A172 (cell line): ENCODE measurements around the gene ACAP1. TPM values are rescaled to one million over a fixed set of nuclear protein-coding genes. Genes with fewer than 3 reads are reported as not detected.

Experiments used
- DNase-seq: peaks from one replicate; pipeline ENCODE4 v3.0.0-alpha.2; 2015; ENCODE audit warnings: low spot score
- total RNA-seq: library from RNA; depleted of rRNA; stranded (reverse); fragments of >200 nt; shearing (Covaris generic); gene quantifications from 2 replicates; pipeline ENCODE4 v1.2.3, GENCODE V29; 2014; rRNA removed

ACAP1 gene
- total RNA-seq, 1 experiment from 2014 or later, result 0.90 TPM

- no peak for DNase-seq
These were observed 48.3 kb downstream of the ACAP1 start for GRCh38 chr17:7384489-7385081.

DNA sequence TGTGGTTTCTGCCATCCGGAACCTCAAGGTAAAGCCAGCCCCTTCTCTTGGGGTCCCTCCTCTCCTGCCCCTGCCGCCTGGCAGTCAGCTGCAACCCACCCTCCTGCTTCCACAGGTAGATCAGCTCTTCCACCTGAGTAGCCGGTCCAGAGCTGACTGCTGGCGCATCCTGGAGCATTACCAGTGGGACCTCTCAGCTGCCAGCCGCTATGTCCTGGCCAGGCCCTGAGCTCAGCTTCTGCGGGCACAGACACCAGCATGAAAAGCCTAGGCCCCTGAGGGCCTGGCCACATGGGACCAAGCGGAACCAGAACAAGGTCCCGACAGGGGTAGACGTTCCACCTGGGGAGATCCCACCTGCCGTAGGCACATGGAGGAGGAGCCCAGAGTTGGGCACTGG lies 52.5 kb downstream of the ACAP1 start:
- no peak for DNase-seq

DNA sequence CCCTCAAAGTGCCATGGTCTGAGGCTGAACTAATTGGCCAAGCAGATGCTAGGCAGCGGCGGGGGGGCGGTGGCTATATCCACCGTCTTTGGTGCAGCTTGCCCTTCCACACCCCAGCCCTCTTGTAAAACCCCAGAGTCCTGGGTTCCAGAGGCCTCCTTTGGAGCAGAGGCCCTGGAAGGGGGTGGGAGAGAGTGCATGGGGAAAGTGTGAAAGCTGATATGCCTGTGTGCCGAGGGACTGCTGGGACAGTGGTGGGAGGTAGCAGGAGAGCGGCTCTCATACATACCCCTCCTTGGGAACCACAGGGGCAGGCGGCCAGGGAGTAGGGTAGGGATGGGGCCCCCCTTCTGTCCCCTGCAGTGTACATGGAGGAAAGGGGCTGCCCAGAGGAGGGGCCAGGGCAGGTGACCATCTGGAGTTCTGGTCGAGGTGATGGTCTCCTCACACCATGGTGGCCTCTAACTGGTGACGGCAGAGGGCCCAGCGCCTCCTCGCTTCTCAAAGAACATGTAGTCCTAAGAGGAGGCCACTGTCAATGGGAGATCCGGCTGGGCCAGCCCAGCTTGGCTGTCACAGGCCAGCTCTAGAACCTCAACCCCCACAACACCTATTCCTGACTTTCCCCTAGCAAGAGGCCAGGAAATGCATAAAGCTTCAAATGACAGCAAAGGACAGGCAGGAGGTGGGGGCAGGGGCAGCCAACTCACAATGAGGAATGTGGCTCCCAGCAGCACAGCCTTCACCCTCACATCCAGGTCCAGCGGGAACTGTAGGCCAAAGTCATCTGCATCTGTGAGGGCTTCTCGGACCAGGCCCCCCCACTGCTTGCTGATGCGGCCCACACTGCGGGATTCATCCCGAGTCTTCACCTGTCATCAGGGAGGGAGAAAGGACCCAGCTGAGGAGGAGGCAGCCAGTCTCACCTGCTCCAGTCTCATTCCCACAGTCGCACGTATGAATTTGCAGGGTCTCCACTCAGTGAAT lies 53.9 kb downstream of the ACAP1 start:
- no peak for DNase-seq

DNA sequence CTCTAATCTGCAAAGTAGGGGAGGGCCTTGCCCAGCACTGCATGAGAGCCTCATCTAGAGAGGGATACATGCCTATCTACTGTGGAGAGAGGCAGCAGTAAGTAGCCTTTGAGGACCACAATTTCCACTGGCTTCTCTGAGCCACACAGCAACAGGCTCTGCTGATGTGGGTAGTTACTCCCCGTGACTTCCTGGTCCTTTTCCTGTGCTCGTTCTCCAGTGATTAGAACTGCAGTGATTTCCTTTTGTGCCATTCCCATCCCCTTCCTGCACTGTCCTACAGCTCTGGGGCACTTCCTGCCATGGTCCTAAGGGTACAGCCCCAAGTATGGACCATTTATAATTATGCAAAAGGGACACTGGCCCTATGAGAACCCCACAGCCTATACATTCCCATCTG lies 55.0 kb downstream of the ACAP1 start:
- no peak for DNase-seq

DNA sequence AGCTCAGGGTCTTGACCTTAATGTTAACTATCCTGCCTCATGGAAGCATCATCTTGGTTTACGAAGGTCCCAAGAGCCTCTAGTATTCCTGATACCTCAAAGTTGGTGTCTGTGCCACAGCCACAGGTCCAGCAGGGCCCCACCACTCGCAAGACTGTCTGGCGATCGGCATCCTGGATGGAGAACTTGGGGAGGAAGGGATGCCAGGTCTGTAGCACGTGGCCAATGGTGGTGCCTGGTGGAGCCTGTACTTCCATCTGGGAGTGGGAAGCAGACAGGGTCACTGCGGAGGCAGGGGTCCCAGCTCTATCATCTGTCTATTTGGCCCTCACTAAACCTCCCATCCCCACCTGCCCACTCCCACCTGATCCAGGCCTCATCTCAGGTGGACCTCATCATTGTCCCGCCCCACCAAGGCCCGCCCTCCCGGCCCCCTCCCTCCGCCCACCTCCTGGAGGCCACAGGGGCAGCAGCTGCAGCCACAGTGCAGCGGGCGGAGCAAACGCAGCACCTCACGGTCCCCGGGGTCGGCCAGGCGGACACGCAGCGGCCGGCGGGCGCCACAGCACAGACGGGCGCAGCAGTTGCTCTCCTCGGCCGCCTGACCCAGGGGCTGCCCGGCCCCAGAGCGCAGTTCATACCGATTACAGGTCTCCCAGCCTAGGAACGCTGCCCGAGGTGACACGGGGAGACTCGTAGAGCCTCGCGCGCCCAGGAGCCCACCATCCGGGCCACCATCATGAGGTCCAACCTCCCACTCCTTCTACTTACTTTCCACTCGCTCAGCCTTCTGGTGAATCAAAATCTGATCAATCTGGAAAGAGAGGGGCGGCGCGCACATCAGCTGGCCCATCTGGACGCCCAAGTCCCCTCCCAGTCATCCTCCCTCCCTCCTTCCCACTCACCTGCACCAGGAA lies 56.6 kb downstream of the ACAP1 start:
- no peak for DNase-seq

DNA sequence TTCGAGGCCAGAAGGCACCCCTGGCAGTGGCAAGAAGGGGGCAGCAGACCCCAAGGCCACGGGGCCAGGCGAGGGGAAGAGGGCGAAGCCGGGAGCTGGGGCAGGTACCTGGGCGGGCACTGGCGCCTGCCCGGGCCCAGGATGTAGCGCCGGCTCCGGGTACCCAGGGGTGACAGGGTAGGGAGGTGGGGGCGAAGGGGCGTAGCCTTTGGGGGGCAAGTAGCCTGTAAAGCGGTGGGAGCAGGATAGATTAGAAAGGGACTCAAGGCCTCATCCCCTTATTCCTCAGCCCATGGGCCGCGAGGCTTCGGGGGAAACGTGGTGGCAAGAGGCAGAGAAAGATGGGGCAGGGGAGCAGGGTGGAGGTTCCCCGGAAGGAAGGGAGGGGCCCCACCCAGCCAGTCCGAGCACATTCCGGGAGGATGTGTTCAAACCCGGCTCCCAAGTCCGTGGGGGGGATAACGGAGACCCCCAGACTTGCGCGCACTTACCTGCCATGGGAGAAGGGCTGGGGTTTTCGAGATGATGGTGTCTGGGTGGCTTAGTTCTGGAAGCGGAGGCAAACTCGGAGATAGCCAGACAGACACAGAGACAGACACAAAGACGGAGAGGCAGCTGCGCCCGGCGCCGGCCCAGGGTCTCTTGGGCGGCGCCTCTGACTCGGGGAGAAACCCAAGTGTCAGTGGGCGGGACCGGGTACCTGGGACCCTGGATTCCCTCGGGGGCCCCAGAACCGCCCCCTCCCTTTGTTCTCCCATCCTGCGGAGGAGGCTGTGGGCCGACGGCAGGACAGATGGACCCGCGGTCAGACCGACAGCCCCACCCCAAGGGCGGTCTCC lies 57.5 kb downstream of the ACAP1 start:
- DNase-seq, result peak; percentile 53

DNA sequence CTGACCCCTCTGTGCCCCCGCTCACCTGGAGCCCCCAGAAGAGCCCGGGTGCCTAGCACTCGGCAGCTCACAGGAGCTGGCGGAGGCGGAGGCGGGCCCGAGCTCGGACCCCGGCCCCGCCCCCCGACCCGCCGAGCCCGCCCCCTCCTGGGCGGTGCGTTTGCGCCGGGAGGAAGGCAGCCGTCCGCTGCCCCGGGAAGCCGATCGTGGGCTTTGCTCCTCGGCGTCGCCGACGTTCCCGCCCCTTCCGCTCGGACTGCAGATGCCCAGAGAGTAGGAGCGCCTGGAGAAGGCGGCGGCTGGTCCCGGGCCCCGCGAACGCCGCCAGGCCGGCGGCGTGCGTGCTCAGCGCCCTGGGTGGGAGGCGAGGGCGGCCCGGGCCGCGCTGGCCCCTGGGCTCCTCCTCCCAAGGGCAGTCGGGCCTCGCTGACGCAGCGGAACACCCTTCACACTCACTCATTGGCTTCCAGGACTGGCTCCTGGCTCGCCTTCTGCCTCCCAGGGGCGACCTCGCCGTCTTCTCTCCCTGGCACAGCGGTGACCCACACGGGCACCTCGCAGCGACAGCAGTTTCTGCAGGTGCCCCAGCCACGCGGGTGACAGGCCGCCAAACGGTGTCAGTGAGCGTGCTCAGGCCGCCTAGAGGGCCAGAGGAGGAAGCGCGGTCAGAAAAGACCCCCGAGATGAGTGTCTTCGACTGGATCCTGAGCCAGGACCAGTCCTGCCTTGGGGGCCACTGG lies 58.3 kb downstream of the ACAP1 start, which contains the start of gene PLSCR3:
Gene PLSCR3, minus strand, starts transcription at position 74 of the 740 bp plus-strand sequence. CDS start 415 bp downstream, outside the sequence.
- DNase-seq, result peak; percentile 74

- no peak for DNase-seq
These were observed 59.8 kb downstream of the ACAP1 start for GRCh38 chr17:7396147-7396546.

DNA sequence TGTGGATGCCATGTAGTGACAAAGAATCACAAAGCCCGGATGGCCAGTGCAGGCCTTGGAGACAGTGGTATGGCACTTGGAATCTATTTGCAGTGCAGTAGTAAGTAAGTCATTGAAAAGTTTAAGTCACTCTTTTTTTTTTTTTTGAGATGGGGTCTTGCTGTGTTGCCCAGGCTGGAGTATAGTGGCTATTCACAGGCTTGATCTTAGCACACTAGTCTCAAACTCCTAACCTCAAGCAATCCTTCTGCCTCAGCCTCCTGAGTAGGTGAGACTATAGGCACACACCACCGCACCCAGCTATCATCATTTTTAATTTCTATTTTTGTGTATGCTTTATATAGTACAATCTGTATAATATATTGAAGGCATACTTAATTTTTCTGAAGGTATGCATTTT lies 62.3 kb downstream of the ACAP1 start:
- no peak for DNase-seq

Other genes with a start within 250 kb of the ACAP1 start
- gene ASGR2, start 221.7 kb upstream of the ACAP1 start, total RNA-seq, result not detected in 2 replicates
- gene ASGR1, start 157.2 kb upstream of the ACAP1 start, total RNA-seq, result 0.86 and 0.98 TPM in 2 replicates
- gene DLG4, start 116.7 kb upstream of the ACAP1 start, total RNA-seq, result 7.2 and 7.3 TPM in 2 replicates
- gene ACADVL, start 116.6 kb upstream of the ACAP1 start, total RNA-seq, result 278 and 349 TPM in 2 replicates
- 65.1 and 82.4 TPM in 2 replicates for gene DVL2, start 102.0 kb upstream of the ACAP1 start, total RNA-seq
- gene PHF23, start 97.1 kb upstream of the ACAP1 start, total RNA-seq, result 59.5 and 75.3 TPM in 2 replicates
- gene GABARAP, start 94.1 kb upstream of the ACAP1 start, total RNA-seq, result 144 and 238 TPM in 2 replicates
- gene CTDNEP1, start 84.8 kb upstream of the ACAP1 start, total RNA-seq, result 34.2 and 36.9 TPM in 2 replicates
- gene ELP5, start 84.3 kb upstream of the ACAP1 start, total RNA-seq, result 102 and 104 TPM in 2 replicates
- 1.2 TPM in 1 of 2 replicates, not detected in the other for gene CLDN7, start 74.1 kb upstream of the ACAP1 start, total RNA-seq
- gene SLC2A4, start 54.8 kb upstream of the ACAP1 start, total RNA-seq, result not detected in 2 replicates
- 0.86 and 1.1 TPM in 2 replicates for gene YBX2, start 41.9 kb upstream of the ACAP1 start, total RNA-seq
- gene EIF5A, start 28.9 kb upstream of the ACAP1 start, total RNA-seq, result 844 and 911 TPM in 2 replicates
- gene GPS2, start 21.2 kb upstream of the ACAP1 start, total RNA-seq, result 100 and 114 TPM in 2 replicates
- 9.8 and 12.2 TPM in 2 replicates for gene NEURL4, start 7.2 kb upstream of the ACAP1 start, total RNA-seq
- gene KCTD11, start 15.6 kb downstream of the ACAP1 start, total RNA-seq, result 13.9 and 19.5 TPM in 2 replicates
- not detected in 2 replicates for gene TMEM95, start 18.6 kb downstream of the ACAP1 start, total RNA-seq
- gene TNK1, start 44.6 kb downstream of the ACAP1 start, total RNA-seq, result 0.07 TPM in 1 of 2 replicates, not detected in the other
- gene PLSCR3, start 58.0 kb downstream of the ACAP1 start, total RNA-seq, result 73.2 and 74.7 TPM in 2 replicates
- gene TMEM256, start 67.6 kb downstream of the ACAP1 start, total RNA-seq, result 71.7 and 80.4 TPM in 2 replicates
- 11.3 and 12.3 TPM in 2 replicates for gene NLGN2, start 71.3 kb downstream of the ACAP1 start, total RNA-seq
- gene SPEM1, start 83.8 kb downstream of the ACAP1 start, total RNA-seq, result not detected in 2 replicates
- gene SPEM2, start 89.1 kb downstream of the ACAP1 start, total RNA-seq, result not detected in 2 replicates
- not detected in 2 replicates for gene SPEM3, start 92.3 kb downstream of the ACAP1 start, total RNA-seq
- gene TMEM102, start 98.9 kb downstream of the ACAP1 start, total RNA-seq, result 2.5 and 7.4 TPM in 2 replicates
- gene FGF11, start 103.0 kb downstream of the ACAP1 start, total RNA-seq, result 0.89 TPM in 1 of 2 replicates, not detected in the other
- 14.1 and 20.2 TPM in 2 replicates for gene CHRNB1, start 108.5 kb downstream of the ACAP1 start, total RNA-seq
- 24.8 and 28.4 TPM in 2 replicates for gene ZBTB4, start 143.1 kb downstream of the ACAP1 start, total RNA-seq
- gene SLC35G6, start 144.9 kb downstream of the ACAP1 start, total RNA-seq, result not detected in 2 replicates
- 17.8 and 23.4 TPM in 2 replicates for gene POLR2A, start 147.8 kb downstream of the ACAP1 start, total RNA-seq
- 9.3 and 17.0 TPM in 2 replicates for gene TNFSF12, start 212.5 kb downstream of the ACAP1 start, total RNA-seq
- 3.7 and 4.1 TPM in 2 replicates for gene TNFSF13, start 222.2 kb downstream of the ACAP1 start, total RNA-seq
- 162 and 170 TPM in 2 replicates for gene SENP3, start 225.4 kb downstream of the ACAP1 start, total RNA-seq
- gene CD68, start 243.1 kb downstream of the ACAP1 start, total RNA-seq, result 11.5 and 15.6 TPM in 2 replicates
- gene MPDU1, start 247.3 kb downstream of the ACAP1 start, total RNA-seq, result 246 and 350 TPM in 2 replicates